Body of pancreas (tissue), 4 donors: Measurements from ENCODE around the gene ANKS1B. TPM values are rescaled to one million over a fixed set of nuclear protein-coding genes. Genes with fewer than 3 reads are reported as not detected.

Experiments used
- ATAC-seq: fragments of 150-250 bp; one replicate; pipeline ENCODE4 v1.9.1; 2016
- DNase-seq, 4 donors: peaks; one replicate each; pipeline ENCODE4 v3.0.0-alpha.2; 2019
- H3K27ac ChIP-seq, 4 donors: fragments of 200-600 bp; sonication (generic); 1 replicate in 3 of 4; 2 replicates in 1 of 4; pipeline versions ENCODE4 v1.5.1 to v1.6.1; 2016 to 2019; ENCODE audit warnings: mild to moderate bottlenecking in 1 of 4, mixed read lengths in 1 of 4, moderate library complexity in 1 of 4
- H3K27me3 ChIP-seq, 2 donors: fragments of 200-600 bp; sonication (generic); one replicate each; pipeline ENCODE4 v1.6.0; 2016; ENCODE audit warnings: mild to moderate bottlenecking in 1 of 2
- H3K36me3 ChIP-seq, 2 donors: fragments of 200-600 bp; sonication (generic); replicated peaks in 1 of 2; 2 replicates each; pipeline ENCODE4 v1.5.1; 2016; ENCODE audit warnings: low read depth in 2 of 2; ENCODE audit not compliant: insufficient read depth in 1 of 2
- H3K4me1 ChIP-seq: fragments of 200-600 bp; sonication (generic); one replicate; pipeline ENCODE4 v1.6.0; 2016
- H3K4me3 ChIP-seq, 2 donors: fragments of 200-600 bp; sonication (generic); 1 replicate in 1 of 2; 2 replicates in 1 of 2; pipeline ENCODE4 v1.5.1; 2016 to 2019
- H3K9me3 ChIP-seq, 3 donors: fragments of 200-600 bp; sonication (generic); 1 replicate in 2 of 3; 2 replicates in 1 of 3; pipeline ENCODE4 v1.5.1; 2016
- POLR2A ChIP-seq, 3 donors: fragments of 450-650 bp; IDR thresholded peaks; one replicate each; pipeline ENCODE4 v1.6.1; 2016; ENCODE audit warnings: antibody characterized with exemption in 3 of 3, mild to moderate bottlenecking in 2 of 3
- WGBS, 2 donors: methylation state at CpG; one replicate each; pipeline ENCODE4 v1.1.5; 2017; 5-methylcytosine and 5-hydroxymethylcytosine counted together
- intact Hi-C: fragments of 100-400 bp; cut with DNase I; formaldehyde crosslinking; loops from one replicate; pipeline ENCODE4 v1.15.1; 2023
- total RNA-seq, 2 donors: library from RNA; depleted of rRNA; stranded (reverse); fragments of >200 nt; gene quantifications; one replicate each; pipeline ENCODE4 v1.1.0, GENCODE V29; 2016
- TF ChIP-seq, protein P1 (sequence below), 7 experiments: fragments of 450-650 bp in 4 of 7; fragments of 200-600 bp in 3 of 7; sonication (generic) in 3 of 7; IDR thresholded peaks; one replicate each; pipeline ENCODE4 v1.5.1; 2016 to 2019; ENCODE audit warnings: antibody characterized with exemption in 7 of 7

ANKS1B gene
- total RNA-seq, 2 donors from 2014 or later, result 2.1 to 10.2 TPM

DNA sequence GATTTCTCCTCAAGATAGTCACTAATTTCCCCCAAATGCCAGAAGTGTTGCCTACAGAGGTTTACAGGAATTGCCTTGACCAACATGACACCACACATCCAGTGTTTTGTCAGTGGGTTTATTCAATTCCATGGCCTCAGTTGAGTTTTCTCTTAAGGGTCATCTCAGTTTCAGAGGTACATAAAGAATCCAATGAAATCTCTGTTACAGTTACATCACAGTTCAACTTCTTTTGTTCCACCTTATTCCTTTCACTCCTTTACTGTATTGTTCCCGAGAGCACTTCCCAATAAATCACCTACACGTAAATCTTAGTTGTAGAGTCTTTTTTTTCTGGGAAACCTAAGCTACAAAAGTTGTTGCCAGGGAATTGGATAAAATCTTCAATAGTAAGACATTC is 410.8 kb downstream of the ANKS1B start:
- Histone ChIP-seq H3K36me3 (no peaks in the 10 kb centered on the region), H3K27ac (no peak overlapping the region), H3K9me3 (no peaks in the 10 kb centered on the region), H3K4me3 (no peak overlapping the region), H3K4me1 (no peaks in the 10 kb centered on the region), H3K27me3 (no peaks in the 10 kb centered on the region)
- WGBS, 2 donors, result 55 to 77% methylated on average over 2 of the region's 2 CpGs
- DNase-seq (no peak), ATAC-seq (no peak)
- intact Hi-C loops, result no loop called here
- TF ChIP-seq, protein P1, sequence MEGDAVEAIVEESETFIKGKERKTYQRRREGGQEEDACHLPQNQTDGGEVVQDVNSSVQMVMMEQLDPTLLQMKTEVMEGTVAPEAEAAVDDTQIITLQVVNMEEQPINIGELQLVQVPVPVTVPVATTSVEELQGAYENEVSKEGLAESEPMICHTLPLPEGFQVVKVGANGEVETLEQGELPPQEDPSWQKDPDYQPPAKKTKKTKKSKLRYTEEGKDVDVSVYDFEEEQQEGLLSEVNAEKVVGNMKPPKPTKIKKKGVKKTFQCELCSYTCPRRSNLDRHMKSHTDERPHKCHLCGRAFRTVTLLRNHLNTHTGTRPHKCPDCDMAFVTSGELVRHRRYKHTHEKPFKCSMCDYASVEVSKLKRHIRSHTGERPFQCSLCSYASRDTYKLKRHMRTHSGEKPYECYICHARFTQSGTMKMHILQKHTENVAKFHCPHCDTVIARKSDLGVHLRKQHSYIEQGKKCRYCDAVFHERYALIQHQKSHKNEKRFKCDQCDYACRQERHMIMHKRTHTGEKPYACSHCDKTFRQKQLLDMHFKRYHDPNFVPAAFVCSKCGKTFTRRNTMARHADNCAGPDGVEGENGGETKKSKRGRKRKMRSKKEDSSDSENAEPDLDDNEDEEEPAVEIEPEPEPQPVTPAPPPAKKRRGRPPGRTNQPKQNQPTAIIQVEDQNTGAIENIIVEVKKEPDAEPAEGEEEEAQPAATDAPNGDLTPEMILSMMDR (IDR thresholded peaks at IDR 0.05), result no peak
- no peak for TF ChIP-seq POLR2A (IDR thresholded peaks at IDR 0.05)

DNA sequence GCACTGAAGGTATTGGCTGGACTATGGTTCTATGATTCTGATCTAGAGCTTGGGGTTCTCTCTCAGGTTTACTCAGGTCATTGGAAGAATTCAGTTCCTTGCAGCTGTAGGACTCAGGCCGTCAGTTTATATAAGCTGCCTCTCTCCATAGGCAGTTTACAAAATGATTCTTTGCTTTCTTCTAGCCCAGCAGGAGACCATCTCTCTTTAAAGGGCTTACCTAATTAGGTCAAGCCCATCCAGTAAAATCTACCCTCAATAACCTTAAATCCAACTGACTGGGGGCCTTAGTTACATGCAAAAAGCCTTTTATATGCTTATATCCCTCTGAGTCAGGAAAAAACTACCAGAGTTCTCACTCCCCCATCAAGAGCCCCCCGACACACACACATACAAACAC is 417.7 kb downstream of the ANKS1B start:
- H3K27ac ChIP-seq, result no peak overlapping the region
- no peak overlapping the region for H3K4me3 ChIP-seq
- ATAC-seq (no peak), DNase-seq (no peak)
- no peaks in the 10 kb centered on the region for H3K4me1 ChIP-seq
- 57 to 80% methylated on average over 2 of the region's 2 CpGs for WGBS, 2 donors
- no peaks in the 10 kb centered on the region for H3K9me3 ChIP-seq
- no peaks in the 10 kb centered on the region for H3K36me3 ChIP-seq
- no peaks in the 10 kb centered on the region for H3K27me3 ChIP-seq
- intact Hi-C loops, result no loop called here
- no peak for TF ChIP-seq POLR2A (IDR thresholded peaks at IDR 0.05)
- TF ChIP-seq, protein P1 (IDR thresholded peaks at IDR 0.05), result no peak

DNA sequence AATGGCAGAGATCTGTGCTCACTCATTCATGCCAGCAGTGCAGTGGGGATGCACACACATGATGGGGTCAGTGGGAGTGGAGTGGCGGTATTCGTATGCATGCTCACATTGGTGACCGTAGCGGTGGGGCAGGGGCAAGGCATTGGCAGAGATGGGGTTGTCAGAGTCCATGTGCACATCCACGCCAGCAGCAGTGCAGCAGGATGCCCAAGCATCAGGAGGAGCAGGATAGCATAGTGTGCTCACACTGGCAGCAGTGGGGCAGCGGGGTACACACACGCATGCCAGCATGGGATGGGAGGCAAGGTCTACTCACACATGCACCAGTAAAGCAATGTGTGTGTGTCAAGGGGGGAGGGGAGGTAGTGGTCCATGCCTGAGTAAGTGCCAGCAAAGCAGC is 426.6 kb downstream of the ANKS1B start:
- Histone ChIP-seq H3K36me3 (no peaks in the 10 kb centered on the region), H3K4me3 (no peak overlapping the region), H3K27me3 (no peaks in the 10 kb centered on the region), H3K27ac (no peak overlapping the region), H3K4me1 (no peaks in the 10 kb centered on the region), H3K9me3 (peaks cover 0 to 7% (median 0%) of the 10 kb centered on the region in 3 donors)
- TF ChIP-seq, protein P1 (IDR thresholded peaks at IDR 0.05), result no peak
- TF ChIP-seq POLR2A (IDR thresholded peaks at IDR 0.05), result no peak
- intact Hi-C loops, result no loop called here
- DNase-seq (no peak), ATAC-seq (no peak)
- WGBS, 2 donors, result 81 to 89% methylated on average over 7 of the region's 7 CpGs

DNA sequence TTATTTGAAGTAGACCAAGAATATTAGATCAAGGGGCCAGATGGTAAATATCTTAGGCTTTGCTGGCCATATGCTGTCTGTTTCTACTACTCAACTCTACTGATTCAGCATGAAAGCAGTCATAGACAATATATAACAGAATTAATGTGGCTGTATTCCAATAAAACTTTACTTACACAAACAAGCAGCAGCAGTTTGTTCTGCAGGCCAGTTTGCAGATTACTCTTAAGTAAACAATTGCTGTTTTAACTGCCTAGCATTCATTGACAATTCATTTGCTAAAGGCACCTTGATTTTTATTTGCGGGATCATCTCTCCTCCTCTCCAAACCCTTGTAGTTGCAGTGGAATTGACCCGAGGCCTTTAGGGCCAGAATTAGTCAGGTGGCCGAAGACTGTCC is 431.3 kb downstream of the ANKS1B start:
- no peaks in the 10 kb centered on the region for H3K36me3 ChIP-seq
- peaks cover 0 to 7% (median 0%) of the 10 kb centered on the region in 3 donors for H3K9me3 ChIP-seq
- no peak overlapping the region for H3K27ac ChIP-seq
- ATAC-seq (no peak), DNase-seq (no peak)
- TF ChIP-seq, protein P1 (IDR thresholded peaks at IDR 0.05), result no peak
- no peak for TF ChIP-seq POLR2A (IDR thresholded peaks at IDR 0.05)
- H3K4me3 ChIP-seq, result no peak overlapping the region
- 42 to 62% methylated on average over 3 of the region's 3 CpGs for WGBS, 2 donors
- H3K27me3 ChIP-seq, result no peaks in the 10 kb centered on the region
- H3K4me1 ChIP-seq, result no peaks in the 10 kb centered on the region
- intact Hi-C loops, result no loop called here

DNA sequence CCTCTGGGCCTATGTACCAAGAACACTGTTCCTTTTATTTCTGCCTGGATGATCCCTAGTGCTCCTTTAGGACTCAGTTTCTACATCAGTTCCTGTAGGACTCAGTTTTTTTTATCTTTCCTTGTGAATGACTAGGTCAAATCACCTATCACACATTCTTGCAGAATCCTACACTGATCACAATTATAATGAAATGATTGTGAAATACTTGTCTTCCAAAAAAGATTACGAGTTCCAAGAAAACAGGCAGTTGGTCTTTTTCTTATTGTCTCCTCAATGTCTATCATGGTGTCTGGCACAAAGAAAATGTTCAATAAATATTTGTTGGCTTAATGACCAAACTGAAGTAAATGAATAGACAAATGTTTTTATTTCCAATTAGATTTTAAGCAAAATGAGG is 432.7 kb downstream of the ANKS1B start:
- TF ChIP-seq POLR2A (IDR thresholded peaks at IDR 0.05), result no peak
- TF ChIP-seq, protein P1 (IDR thresholded peaks at IDR 0.05), result no peak
- no peak for ATAC-seq
- Histone ChIP-seq H3K36me3 (no peaks in the 10 kb centered on the region), H3K27me3 (no peaks in the 10 kb centered on the region), H3K27ac (no peak overlapping the region), H3K4me3 (no peak overlapping the region), H3K4me1 (no peaks in the 10 kb centered on the region), H3K9me3 (peaks cover 0 to 7% (median 0%) of the 10 kb centered on the region in 3 donors)
- no peak for DNase-seq
- 65 to 68% methylated on average over 1 of the region's 1 CpG for WGBS, 2 donors
- intact Hi-C loops, result no loop called here
